ENCODE measurements around the gene ZBTB44. TPM values are rescaled to one million over a fixed set of nuclear protein-coding genes. Genes with fewer than 3 reads are reported as not detected.

Gene ZBTB44
- total RNA-seq, 4 donors from 2014 or later, result 23.1 to 76.7 (median 33.0) TPM

GRCh38 chr11:130213979-130214281 lies 100.8 kb downstream of the ZBTB44 start:
- Histone ChIP-seq H3K27me3 (no peaks in the 10 kb centered on the region), H3K27ac (no peak overlapping the region), H3K4me3 (no peak overlapping the region), H3K36me3 (peaks cover 0 to 48% (median 3%) of the 10 kb centered on the region in 3 donors), H3K4me1 (peaks cover 0 to 16% (median 4%) of the 10 kb centered on the region in 3 donors), H3K9me3 (no peaks in the 10 kb centered on the region)
- intact Hi-C loops (cut with DNase I), result no loop called here
- 87 to 98% methylated on average over 6 to 8 of the region's 9 CpGs for WGBS, 2 donors
- TF ChIP-seq, protein P1, sequence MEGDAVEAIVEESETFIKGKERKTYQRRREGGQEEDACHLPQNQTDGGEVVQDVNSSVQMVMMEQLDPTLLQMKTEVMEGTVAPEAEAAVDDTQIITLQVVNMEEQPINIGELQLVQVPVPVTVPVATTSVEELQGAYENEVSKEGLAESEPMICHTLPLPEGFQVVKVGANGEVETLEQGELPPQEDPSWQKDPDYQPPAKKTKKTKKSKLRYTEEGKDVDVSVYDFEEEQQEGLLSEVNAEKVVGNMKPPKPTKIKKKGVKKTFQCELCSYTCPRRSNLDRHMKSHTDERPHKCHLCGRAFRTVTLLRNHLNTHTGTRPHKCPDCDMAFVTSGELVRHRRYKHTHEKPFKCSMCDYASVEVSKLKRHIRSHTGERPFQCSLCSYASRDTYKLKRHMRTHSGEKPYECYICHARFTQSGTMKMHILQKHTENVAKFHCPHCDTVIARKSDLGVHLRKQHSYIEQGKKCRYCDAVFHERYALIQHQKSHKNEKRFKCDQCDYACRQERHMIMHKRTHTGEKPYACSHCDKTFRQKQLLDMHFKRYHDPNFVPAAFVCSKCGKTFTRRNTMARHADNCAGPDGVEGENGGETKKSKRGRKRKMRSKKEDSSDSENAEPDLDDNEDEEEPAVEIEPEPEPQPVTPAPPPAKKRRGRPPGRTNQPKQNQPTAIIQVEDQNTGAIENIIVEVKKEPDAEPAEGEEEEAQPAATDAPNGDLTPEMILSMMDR (IDR thresholded peaks at IDR 0.05), result no peak
- TF ChIP-seq POLR2A (IDR thresholded peaks at IDR 0.05), result no peak
- no peak for DNase-seq

DNA sequence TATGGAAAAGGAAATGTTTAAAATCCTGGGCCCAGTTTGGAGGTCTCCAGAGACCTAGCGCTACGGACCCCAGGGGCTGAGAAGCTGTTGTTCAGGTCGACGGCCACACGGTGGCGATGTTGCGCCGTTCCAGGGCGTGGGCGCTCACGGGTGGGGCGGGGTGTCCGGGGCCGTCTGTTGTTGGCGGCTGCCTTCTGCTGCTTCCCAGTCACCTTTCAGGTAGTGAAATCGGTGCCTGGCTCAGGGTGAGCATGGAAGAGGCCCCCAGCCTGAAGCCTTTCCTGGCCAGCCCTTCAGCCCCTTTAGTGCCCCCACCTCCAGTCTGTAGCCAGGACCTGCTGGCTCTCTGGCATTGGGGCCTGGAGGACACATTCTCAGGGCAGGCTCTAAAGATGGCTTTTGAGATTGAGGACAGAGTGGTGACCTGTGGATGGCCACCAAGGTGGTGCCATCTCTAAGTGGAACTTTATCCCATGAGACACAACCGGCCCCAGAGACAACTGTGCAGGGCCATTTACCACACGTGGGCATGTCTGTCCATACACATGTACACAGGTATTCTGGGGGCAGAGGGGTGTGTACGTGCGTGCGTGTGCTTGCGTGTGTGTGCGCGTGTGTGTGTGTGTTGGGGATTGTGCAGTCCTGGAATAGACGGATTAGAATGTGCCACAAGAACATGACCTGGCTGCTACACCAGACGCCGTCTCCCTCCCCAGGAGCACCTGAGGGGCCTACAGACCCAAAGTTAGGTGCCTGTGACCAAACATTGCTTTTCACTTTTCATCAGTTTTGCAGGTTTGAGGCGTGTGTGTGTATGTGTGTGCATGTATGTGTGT lies 101.4 kb downstream of the ZBTB44 start:
- DNase-seq, result no peak
- Histone ChIP-seq H3K36me3 (peaks cover 0 to 54% (median 4%) of the 10 kb centered on the region in 3 donors), H3K27me3 (no peaks in the 10 kb centered on the region), H3K27ac (no peak overlapping the region), H3K9me3 (no peaks in the 10 kb centered on the region), H3K4me1 (peaks cover 0 to 16% (median 4%) of the 10 kb centered on the region in 3 donors), H3K4me3 (peak overlapping the region in 1 of 4 donors; percentile 16)
- TF ChIP-seq POLR2A (IDR thresholded peaks at IDR 0.05), result no peak
- TF ChIP-seq, protein P1 (IDR thresholded peaks at IDR 0.05), result peak; percentile 86 to 96 (median 90)
- intact Hi-C loops (cut with DNase I), result no loop called here
- WGBS, 2 donors, result 37 to 43% methylated on average over 17 to 27 of the region's 28 CpGs

DNA sequence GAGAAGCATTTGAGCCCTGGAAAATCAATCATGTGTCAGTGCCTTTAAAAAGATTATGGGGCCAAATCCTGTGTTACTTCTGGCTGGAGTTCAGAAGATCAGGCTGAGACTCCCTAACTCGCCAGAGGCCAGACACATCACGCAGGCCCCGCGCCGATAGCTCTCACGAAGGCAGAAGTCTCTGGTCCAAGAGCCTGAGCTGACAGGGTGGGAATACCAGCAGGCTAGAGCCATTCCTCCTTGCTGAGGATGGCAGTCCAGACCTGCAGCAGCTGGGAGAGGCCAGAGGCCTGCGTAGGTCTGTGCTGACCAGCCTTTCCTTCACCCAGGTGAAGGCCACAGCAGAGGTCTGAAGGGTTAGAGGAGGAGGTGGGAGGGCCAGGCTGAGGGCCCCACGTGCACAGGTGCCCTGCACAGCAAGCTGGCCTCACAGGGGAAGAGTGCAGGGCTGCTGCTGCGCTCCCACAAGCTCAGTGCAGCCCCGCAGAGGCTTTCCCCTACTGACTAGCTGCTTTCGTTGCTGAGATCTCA lies 102.2 kb downstream of the ZBTB44 start:
- no peak for DNase-seq
- Histone ChIP-seq H3K36me3 (peaks cover 0 to 63% (median 4%) of the 10 kb centered on the region in 3 donors), H3K4me1 (peaks cover 0 to 16% (median 4%) of the 10 kb centered on the region in 3 donors), H3K9me3 (no peaks in the 10 kb centered on the region), H3K4me3 (no peak overlapping the region), H3K27ac (no peak overlapping the region), H3K27me3 (no peaks in the 10 kb centered on the region)
- 49 to 61% methylated on average over 4 to 10 of the region's 11 CpGs for WGBS, 2 donors
- no peak for TF ChIP-seq POLR2A (IDR thresholded peaks at IDR 0.05)
- TF ChIP-seq, protein P1 (IDR thresholded peaks at IDR 0.05), result no peak
- intact Hi-C loops (cut with DNase I), result no loop called here

DNA sequence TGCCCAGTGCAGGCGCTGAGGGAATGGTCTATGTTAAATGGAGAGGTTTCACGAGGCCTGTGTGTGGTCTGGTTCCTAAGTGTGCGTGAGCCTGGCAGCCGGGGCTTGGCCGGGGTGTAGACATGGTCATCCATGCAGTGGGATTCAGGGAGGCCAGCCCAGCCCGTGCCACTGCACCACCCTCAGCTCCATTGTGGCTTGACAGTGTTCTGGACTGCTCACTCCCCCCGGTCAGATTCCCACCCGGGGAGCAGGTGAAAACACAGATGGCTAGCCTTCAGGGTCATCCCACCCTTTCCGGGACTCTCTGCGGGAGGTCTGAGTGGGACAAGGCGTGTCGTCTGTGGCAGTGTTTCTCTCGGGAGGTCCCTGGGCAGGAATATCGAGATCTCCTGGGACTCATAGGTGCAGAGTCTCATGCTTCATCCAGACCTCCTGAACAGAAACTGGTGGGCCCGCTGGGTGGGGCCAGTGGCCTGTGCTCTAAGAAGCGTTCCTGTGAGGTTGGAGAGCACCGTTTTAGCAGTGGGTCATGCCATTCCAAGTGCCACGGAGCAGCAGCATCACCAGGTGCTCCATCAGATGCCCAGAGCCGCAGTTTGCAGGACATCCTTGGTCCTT lies 102.8 kb downstream of the ZBTB44 start:
- intact Hi-C loops (cut with DNase I), result no loop called here
- no peaks in the 10 kb centered on the region for H3K9me3 ChIP-seq
- H3K27me3 ChIP-seq, result no peaks in the 10 kb centered on the region
- no peak overlapping the region for H3K27ac ChIP-seq
- H3K4me3 ChIP-seq, result no peak overlapping the region
- WGBS, 2 donors, result 74 to 86% methylated on average over 8 to 12 of the region's 19 CpGs
- peaks cover 0 to 69% (median 4%) of the 10 kb centered on the region in 3 donors for H3K36me3 ChIP-seq
- peaks cover 0 to 15% (median 4%) of the 10 kb centered on the region in 3 donors for H3K4me1 ChIP-seq
- DNase-seq, result no peak
- no peak for TF ChIP-seq POLR2A (IDR thresholded peaks at IDR 0.05)

- 51 to 80% methylated on average over 2 to 3 of the region's 3 CpGs for WGBS, 2 donors
- no peak for DNase-seq
- H3K4me3 ChIP-seq, result no peak overlapping the region
- TF ChIP-seq, protein P1 (IDR thresholded peaks at IDR 0.05), result no peak
- TF ChIP-seq POLR2A (IDR thresholded peaks at IDR 0.05), result no peak
- H3K27me3 ChIP-seq, result no peaks in the 10 kb centered on the region
- H3K36me3 ChIP-seq, result peaks cover 0 to 76% (median 4%) of the 10 kb centered on the region in 3 donors
- intact Hi-C loops (cut with DNase I), result no loop called here
- H3K9me3 ChIP-seq, result no peaks in the 10 kb centered on the region
- no peak overlapping the region for H3K27ac ChIP-seq
- peaks cover 0 to 8% (median 4%) of the 10 kb centered on the region in 3 donors for H3K4me1 ChIP-seq
Measured at GRCh38 chr11:130211144-130211543, 103.6 kb downstream of the ZBTB44 start.

Measured in esophagus squamous epithelium (tissue), 5 donors.